OCI-LY1 (cell line): ENCODE data around the gene CD48.

ENCODE experiments used
- H2AFZ ChIP-seq: fragments of 200-600 bp; sonication (generic), shearing (Covaris generic); 2 replicates; pipeline ENCODE4 v1.6.0; 2014; ENCODE audit warnings: antibody characterized with exemption, mild to moderate bottlenecking, low read length
- H3F3A ChIP-seq: fragments of 200-600 bp; sonication (generic), shearing (Covaris generic); 2 replicates; pipeline ENCODE4 v1.6.0; 2014; ENCODE audit warnings: mild to moderate bottlenecking, antibody characterized with exemption, low read length, moderate library complexity; ENCODE audit not compliant: insufficient read depth
- H3K27ac ChIP-seq: fragments of 200-600 bp; sonication (generic); 2 replicates; pipeline ENCODE4 v1.5.1; 2014; ENCODE audit warnings: low read length, mixed run types, mild to moderate bottlenecking, low read depth; ENCODE audit not compliant: poor library complexity, severe bottlenecking
- H3K27me3 ChIP-seq: fragments of 200-600 bp; sonication (generic); 2 replicates; pipeline ENCODE4 v1.6.0; 2014; ENCODE audit warnings: antibody characterized with exemption, mild to moderate bottlenecking, low read length, moderate library complexity; ENCODE audit not compliant: insufficient read depth
- H3K36me3 ChIP-seq: fragments of 200-600 bp; sonication (generic); 2 replicates; pipeline ENCODE4 v1.6.1; 2014; ENCODE audit warnings: mild to moderate bottlenecking, antibody characterized with exemption, low read length, moderate library complexity, mixed read lengths; ENCODE audit not compliant: insufficient read depth
- H3K4me1 ChIP-seq: fragments of 200-600 bp; sonication (generic); 2 replicates; pipeline ENCODE4 v1.5.1; 2014; ENCODE audit warnings: mild to moderate bottlenecking, low read length, moderate library complexity; ENCODE audit not compliant: insufficient read depth, severe bottlenecking
- H3K4me2 ChIP-seq: fragments of 200-600 bp; sonication (generic), shearing (Covaris generic); 2 replicates; pipeline ENCODE4 v1.6.1; 2014; ENCODE audit warnings: low read length
- H3K4me3 ChIP-seq: fragments of 200-600 bp; sonication (generic); 2 replicates; pipeline ENCODE4 v1.5.1; 2014; ENCODE audit warnings: low read length, low read depth, mild to moderate bottlenecking, mixed read lengths; ENCODE audit not compliant: poor library complexity, severe bottlenecking
- H3K79me2 ChIP-seq: fragments of 200-600 bp; shearing (Covaris generic); 2 replicates; pipeline ENCODE4 v1.6.1; 2016; ENCODE audit warnings: mixed run types, low read length, mixed read lengths; ENCODE audit not compliant: insufficient read depth
- H3K9ac ChIP-seq: fragments of 200-600 bp; sonication (generic), shearing (Covaris generic); 2 replicates; pipeline ENCODE4 v1.6.1; 2014; ENCODE audit warnings: mild to moderate bottlenecking, low read length, mixed read lengths
- H3K9me2 ChIP-seq: fragments of 200-600 bp; sonication (generic), shearing (Covaris generic); 2 replicates; pipeline ENCODE4 v1.6.1; 2014; ENCODE audit warnings: low read depth, mild to moderate bottlenecking, low read length, mixed read lengths
- H3K9me3 ChIP-seq: fragments of 200-600 bp; shearing (Covaris generic); 2 replicates; pipeline ENCODE4 v1.6.1; 2014; ENCODE audit warnings: low read length, mixed read lengths
- H4K20me1 ChIP-seq: fragments of 200-600 bp; sonication (generic), shearing (Covaris generic); 2 replicates; pipeline ENCODE4 v1.6.0; 2016; ENCODE audit warnings: mild to moderate bottlenecking, low read length; ENCODE audit not compliant: insufficient read depth
- EZH2 ChIP-seq: fragments of 200-600 bp; sonication (generic), shearing (Covaris generic); IDR thresholded peaks from 2 replicates; pipeline ENCODE4 v1.8.0; 2017; ENCODE audit warnings: borderline replicate concordance, mixed run types, mild to moderate bottlenecking, antibody characterized with exemption, low read length, moderate library complexity, mixed read lengths
- TF ChIP-seq, protein P1 (sequence below): fragments of 200-600 bp; sonication (generic), shearing (Covaris generic); IDR thresholded peaks from 2 replicates; pipeline ENCODE4 v1.5.1; 2017; ENCODE audit warnings: mild to moderate bottlenecking, antibody characterized with exemption, low read length, moderate library complexity, mixed read lengths

The CD48 gene

DNA sequence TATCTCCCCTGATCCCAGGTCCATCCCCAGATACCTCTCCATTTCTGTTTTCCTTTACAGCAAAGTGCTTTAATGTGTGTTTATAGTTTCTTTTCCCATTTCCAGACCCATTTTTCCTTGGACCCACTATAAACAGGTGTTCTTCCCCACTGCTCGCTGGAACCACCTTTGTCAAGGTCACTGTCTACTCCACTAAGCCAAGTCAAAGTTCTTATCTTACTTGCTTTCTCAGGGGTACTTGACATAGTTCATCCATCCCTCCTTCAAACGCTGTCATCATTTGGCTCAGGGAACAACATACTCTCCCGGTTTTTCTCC, 73.1 kb downstream of the CD48 start:
- no peaks in the 10 kb centered on the region for H3K36me3 ChIP-seq
- no peaks in the 10 kb centered on the region for H3K79me2 ChIP-seq
- no peaks in the 10 kb centered on the region for H4K20me1 ChIP-seq
- H3K27ac ChIP-seq, result no peak overlapping the region
- no peak overlapping the region for H3K4me2 ChIP-seq
- H3K4me1 ChIP-seq, result peaks cover 34% of the 10 kb centered on the region
- H3K4me3 ChIP-seq, result no peak overlapping the region
- no peaks in the 10 kb centered on the region for H3K9me2 ChIP-seq
- H3K27me3 ChIP-seq, result no peaks in the 10 kb centered on the region
- H3K9ac ChIP-seq, result no peak overlapping the region
- H3K9me3 ChIP-seq, result no peaks in the 10 kb centered on the region
- TF ChIP-seq, protein P1, sequence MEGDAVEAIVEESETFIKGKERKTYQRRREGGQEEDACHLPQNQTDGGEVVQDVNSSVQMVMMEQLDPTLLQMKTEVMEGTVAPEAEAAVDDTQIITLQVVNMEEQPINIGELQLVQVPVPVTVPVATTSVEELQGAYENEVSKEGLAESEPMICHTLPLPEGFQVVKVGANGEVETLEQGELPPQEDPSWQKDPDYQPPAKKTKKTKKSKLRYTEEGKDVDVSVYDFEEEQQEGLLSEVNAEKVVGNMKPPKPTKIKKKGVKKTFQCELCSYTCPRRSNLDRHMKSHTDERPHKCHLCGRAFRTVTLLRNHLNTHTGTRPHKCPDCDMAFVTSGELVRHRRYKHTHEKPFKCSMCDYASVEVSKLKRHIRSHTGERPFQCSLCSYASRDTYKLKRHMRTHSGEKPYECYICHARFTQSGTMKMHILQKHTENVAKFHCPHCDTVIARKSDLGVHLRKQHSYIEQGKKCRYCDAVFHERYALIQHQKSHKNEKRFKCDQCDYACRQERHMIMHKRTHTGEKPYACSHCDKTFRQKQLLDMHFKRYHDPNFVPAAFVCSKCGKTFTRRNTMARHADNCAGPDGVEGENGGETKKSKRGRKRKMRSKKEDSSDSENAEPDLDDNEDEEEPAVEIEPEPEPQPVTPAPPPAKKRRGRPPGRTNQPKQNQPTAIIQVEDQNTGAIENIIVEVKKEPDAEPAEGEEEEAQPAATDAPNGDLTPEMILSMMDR, result no peak
- no peak for TF ChIP-seq EZH2
- no peak overlapping the region for H2AFZ ChIP-seq
- H3F3A ChIP-seq, result no peaks in the 10 kb centered on the region

DNA sequence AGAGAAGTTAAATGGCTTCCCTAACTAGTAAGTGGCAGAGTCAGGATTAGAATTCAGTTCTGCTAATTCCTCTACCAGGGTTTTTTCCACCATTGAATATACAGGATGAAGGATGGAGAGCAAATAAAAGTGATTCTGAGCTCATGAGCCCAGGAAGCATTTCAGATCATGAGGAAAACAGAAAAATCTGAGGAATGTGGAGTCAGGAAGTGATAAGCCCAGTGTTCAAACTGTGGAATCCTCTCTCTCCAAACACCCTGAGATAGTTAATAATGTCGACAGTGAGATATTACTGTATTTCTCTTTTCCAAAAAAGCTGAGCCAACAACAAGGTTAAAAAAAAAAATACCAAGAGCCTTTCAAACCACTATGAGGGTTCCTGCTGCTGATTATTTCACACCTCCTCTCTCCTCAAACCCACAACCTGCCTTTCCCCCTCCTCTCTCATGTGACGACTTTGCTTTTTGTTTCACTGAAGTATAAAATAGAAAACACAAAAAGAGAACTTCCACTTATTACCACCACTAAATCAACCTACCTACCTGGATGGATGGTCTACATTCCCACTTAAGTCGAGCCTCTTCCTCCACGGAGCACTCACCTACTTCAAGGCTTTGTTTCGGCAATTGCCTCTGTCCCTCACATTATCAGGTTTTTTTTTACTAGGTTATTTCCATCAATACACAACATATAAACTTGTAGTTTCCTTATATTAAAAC, 73.6 kb downstream of the CD48 start:
- no peak overlapping the region for H3K27ac ChIP-seq
- no peaks in the 10 kb centered on the region for H4K20me1 ChIP-seq
- H3K4me2 ChIP-seq, result no peak overlapping the region
- no peaks in the 10 kb centered on the region for H3K9me2 ChIP-seq
- H3K4me1 ChIP-seq, result peaks cover 40% of the 10 kb centered on the region
- H3K27me3 ChIP-seq, result no peaks in the 10 kb centered on the region
- H3K9ac ChIP-seq, result no peak overlapping the region
- TF ChIP-seq, protein P1, result no peak
- no peak for TF ChIP-seq EZH2
- H3F3A ChIP-seq, result no peaks in the 10 kb centered on the region
- no peaks in the 10 kb centered on the region for H3K36me3 ChIP-seq
- H3K9me3 ChIP-seq, result no peaks in the 10 kb centered on the region
- H3K79me2 ChIP-seq, result no peaks in the 10 kb centered on the region
- no peak overlapping the region for H3K4me3 ChIP-seq
- H2AFZ ChIP-seq, result no peak overlapping the region

DNA sequence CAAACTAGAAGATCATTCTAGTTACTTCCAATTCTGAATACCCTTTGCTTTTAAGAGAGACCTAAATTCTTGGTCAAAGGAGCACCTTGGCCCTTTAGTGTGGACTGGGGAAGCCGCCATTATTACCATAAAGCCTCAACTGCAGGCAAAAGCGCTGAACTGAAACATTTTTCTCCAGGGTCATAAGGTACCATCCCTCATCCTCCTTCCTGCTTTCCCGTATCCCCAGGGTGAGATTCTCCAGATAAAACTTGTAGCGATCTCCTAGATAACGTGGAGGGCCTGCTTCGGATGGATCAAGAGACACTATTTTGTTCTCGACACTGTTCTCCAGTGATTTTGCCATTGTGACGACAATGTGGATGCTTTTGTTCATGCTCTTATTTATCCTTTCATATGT, 74.6 kb downstream of the CD48 start:
- H4K20me1 ChIP-seq, result no peaks in the 10 kb centered on the region
- TF ChIP-seq, protein P1, result no peak
- no peak for TF ChIP-seq EZH2
- H3K9me3 ChIP-seq, result no peaks in the 10 kb centered on the region
- no peaks in the 10 kb centered on the region for H3F3A ChIP-seq
- H3K27me3 ChIP-seq, result no peaks in the 10 kb centered on the region
- no peak overlapping the region for H3K4me3 ChIP-seq
- H3K9me2 ChIP-seq, result no peaks in the 10 kb centered on the region
- H3K36me3 ChIP-seq, result no peaks in the 10 kb centered on the region
- no peak overlapping the region for H3K4me2 ChIP-seq
- H3K79me2 ChIP-seq, result no peaks in the 10 kb centered on the region
- no peak overlapping the region for H3K27ac ChIP-seq
- no peak overlapping the region for H3K9ac ChIP-seq
- H2AFZ ChIP-seq, result no peak overlapping the region
- peaks cover 42% of the 10 kb centered on the region for H3K4me1 ChIP-seq
